PC-9 (cell line): Measurements from ENCODE around the gene SLPI. TPM values are rescaled to one million over a fixed set of nuclear protein-coding genes. Genes with fewer than 3 reads are reported as not detected.

Source experiments
- BruUV-seq: library from RNA; stranded (reverse); fragments of 400-500 nt; replicated peaks from 2 replicates; lab custom pipeline; 2021; lab: Mats Ljungman, UMichigan
- CTCF ChIA-PET: fragments of 300-600 bp; sonication (Branson Sonifier 250); formaldehyde crosslinking; loops from one replicate; lab custom pipeline; 2022; ENCODE audit warnings: antibody characterized with exemption; lab: Charles Lee
- POLR2A ChIA-PET: fragments of 300-600 bp; sonication (Branson Sonifier 250); formaldehyde crosslinking; loops from one replicate; lab custom pipeline; 2022; ENCODE audit warnings: antibody characterized with exemption; ENCODE audit not compliant: unreplicated experiment; lab: Charles Lee
- DNase-seq, 2 experiments: peaks; one replicate each; pipeline versions ENCODE4 v3.0.0 to v3.0.0-alpha.2; 2015 to 2022; ENCODE audit warnings: mixed read lengths in 1 of 2
- H2AFZ ChIP-seq: fragments of 200-600 bp; sonication (generic); 2 replicates; pipeline ENCODE4 v1.8.1; 2017; ENCODE audit warnings: antibody characterized with exemption
- H3F3A ChIP-seq: fragments of 200-600 bp; sonication (generic); 2 replicates; pipeline ENCODE4 v1.8.1; 2017; ENCODE audit warnings: antibody characterized with exemption, mild to moderate bottlenecking, low read depth; ENCODE audit not compliant: insufficient read depth
- H3K27ac ChIP-seq: fragments of 200-600 bp; sonication (generic); 2 replicates; pipeline ENCODE4 v1.6.1; 2016; ENCODE audit warnings: mixed run types
- H3K27me3 ChIP-seq: fragments of 200-600 bp; sonication (generic); 2 replicates; pipeline ENCODE4 v1.6.1; 2016; ENCODE audit warnings: low read depth, mixed run types; ENCODE audit not compliant: insufficient read depth
- H3K36me3 ChIP-seq: fragments of 200-600 bp; sonication (generic); 2 replicates; pipeline ENCODE4 v1.6.1; 2016; ENCODE audit warnings: low read depth, mixed run types
- H3K4me1 ChIP-seq: fragments of 200-600 bp; sonication (generic); replicated peaks from 2 replicates; pipeline ENCODE4 v1.6.1; 2016; ENCODE audit warnings: mixed run types; ENCODE audit not compliant: insufficient read depth
- H3K4me2 ChIP-seq: fragments of 200-600 bp; sonication (generic); 2 replicates; pipeline ENCODE4 v1.6.1; 2017; ENCODE audit warnings: mixed run types
- H3K4me3 ChIP-seq: fragments of 200-600 bp; sonication (generic); 2 replicates; pipeline ENCODE4 v1.6.1; 2016; ENCODE audit warnings: mixed run types
- H3K79me2 ChIP-seq: fragments of 200-600 bp; sonication (generic); 2 replicates; pipeline ENCODE4 v1.6.1; 2017; ENCODE audit warnings: low read depth, mixed run types
- H3K9me2 ChIP-seq: fragments of 200-600 bp; sonication (generic); 2 replicates; pipeline ENCODE4 v1.8.1; 2017; ENCODE audit warnings: mild to moderate bottlenecking; ENCODE audit not compliant: insufficient read depth
- H3K9me3 ChIP-seq: fragments of 200-600 bp; sonication (generic); 2 replicates; pipeline ENCODE4 v1.8.1; 2016; ENCODE audit warnings: low read depth; ENCODE audit not compliant: insufficient read depth
- H4K20me1 ChIP-seq: fragments of 200-600 bp; sonication (generic); 2 replicates; pipeline ENCODE4 v1.8.1; 2017; ENCODE audit not compliant: insufficient read depth
- EZH2 ChIP-seq: fragments of 200-600 bp; sonication (generic); IDR thresholded peaks from 2 replicates; pipeline ENCODE4 v1.8.0; 2017; ENCODE audit warnings: antibody characterized with exemption, low read depth
- intact Hi-C: fragments of 100-400 bp; cut with micrococcal nuclease; formaldehyde crosslinking; loops from one replicate; pipeline ENCODE4 v1.10.0; 2022; ENCODE audit not compliant: unreplicated experiment
- total RNA-seq: library from RNA; stranded (reverse); gene quantifications from 2 replicates; pipeline ENCODE4 v1.2.3, GENCODE V29; 2021
- TF ChIP-seq, protein P1 (sequence below): fragments of 200-600 bp; sonication (generic); conservative IDR thresholded peaks from 2 replicates; pipeline ENCODE4 v1.6.1; 2017; ENCODE audit warnings: mixed run types, antibody characterized with exemption, mild to moderate bottlenecking, moderate library complexity

The SLPI gene
- total RNA-seq, 1 experiment from 2014 or later: 55.1 TPM

DNA sequence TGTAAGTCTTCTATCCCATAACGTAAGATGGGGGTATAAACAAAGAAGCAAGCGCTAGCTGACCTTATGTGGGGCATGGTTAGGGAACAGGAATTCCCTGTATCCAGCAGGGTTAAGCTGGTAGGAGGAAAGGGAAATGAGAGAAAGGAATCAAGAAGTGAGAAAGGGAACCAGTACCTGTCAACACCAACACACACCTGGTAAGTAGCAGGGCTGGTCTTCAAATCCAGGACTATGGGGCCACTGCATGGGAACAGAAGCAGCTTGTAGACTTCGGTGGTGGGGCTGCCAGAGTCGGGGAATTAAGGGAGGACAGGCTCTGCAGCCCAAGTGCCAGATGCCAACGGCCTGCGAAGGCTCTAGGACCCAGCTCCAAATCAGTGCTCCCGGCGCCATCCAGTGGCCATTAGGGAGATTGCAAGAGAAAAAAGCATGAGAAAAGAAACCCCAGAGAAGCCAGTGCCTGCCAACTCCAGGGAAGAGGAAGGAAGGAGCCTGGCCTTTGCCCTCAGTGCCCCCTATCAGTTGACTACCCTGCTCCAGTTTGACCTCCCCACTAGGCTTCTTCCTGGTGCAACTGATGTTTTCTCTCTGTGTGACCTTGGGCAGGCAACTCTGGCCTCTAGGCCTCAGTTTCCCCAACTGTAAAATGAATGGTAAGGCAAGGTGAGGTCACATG is 36.5 kb upstream of the SLPI start:
- Histone ChIP-seq H3K79me2 (no peaks in the 10 kb centered on the region), H3K36me3 (no peaks in the 10 kb centered on the region), H3K9me2 (no peaks in the 10 kb centered on the region), H3K27me3 (no peaks in the 10 kb centered on the region), H2AFZ (peak overlapping the region; percentile 67), H3K4me3 (no peak overlapping the region), H3K4me2 (peak overlapping the region; percentile 46), H3K9me3 (0 out of 2 replicates have a peak, but pooled peaks cover 5% of the 10 kb centered on the region), H3F3A (peaks cover 28% of the 10 kb centered on the region; the same call in 1 of the 2 replicates), H3K27ac (no peak overlapping the region), H4K20me1 (no peaks in the 10 kb centered on the region), H3K4me1 (peaks cover 15% of the 10 kb centered on the region)
- no TSS peak for BruUV-seq
- peak; percentile 78 to 87 for DNase-seq
- intact Hi-C loops: loop anchor here (1.0 to 10.0 kb wide), 7 partner anchors 37 to 606 kb away; partner anchors contain the start of genes PABPC1L and SLPI
- ChIA-PET CTCF (interaction anchor here (0.5 to 4.4 kb wide), 11 partner anchors 9 to 698 kb away, joined by 3 to 19 read pairs (median 4); no protein-coding TSS in a partner anchor), POLR2A (interaction anchor here (0.5 to 0.7 kb wide), 3 partner anchors 47 to 527 kb away, joined by 3 read pairs; no protein-coding TSS in a partner anchor)
- TF ChIP-seq, protein P1, sequence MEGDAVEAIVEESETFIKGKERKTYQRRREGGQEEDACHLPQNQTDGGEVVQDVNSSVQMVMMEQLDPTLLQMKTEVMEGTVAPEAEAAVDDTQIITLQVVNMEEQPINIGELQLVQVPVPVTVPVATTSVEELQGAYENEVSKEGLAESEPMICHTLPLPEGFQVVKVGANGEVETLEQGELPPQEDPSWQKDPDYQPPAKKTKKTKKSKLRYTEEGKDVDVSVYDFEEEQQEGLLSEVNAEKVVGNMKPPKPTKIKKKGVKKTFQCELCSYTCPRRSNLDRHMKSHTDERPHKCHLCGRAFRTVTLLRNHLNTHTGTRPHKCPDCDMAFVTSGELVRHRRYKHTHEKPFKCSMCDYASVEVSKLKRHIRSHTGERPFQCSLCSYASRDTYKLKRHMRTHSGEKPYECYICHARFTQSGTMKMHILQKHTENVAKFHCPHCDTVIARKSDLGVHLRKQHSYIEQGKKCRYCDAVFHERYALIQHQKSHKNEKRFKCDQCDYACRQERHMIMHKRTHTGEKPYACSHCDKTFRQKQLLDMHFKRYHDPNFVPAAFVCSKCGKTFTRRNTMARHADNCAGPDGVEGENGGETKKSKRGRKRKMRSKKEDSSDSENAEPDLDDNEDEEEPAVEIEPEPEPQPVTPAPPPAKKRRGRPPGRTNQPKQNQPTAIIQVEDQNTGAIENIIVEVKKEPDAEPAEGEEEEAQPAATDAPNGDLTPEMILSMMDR: peak; percentile 98
- no peak for TF ChIP-seq EZH2

DNA sequence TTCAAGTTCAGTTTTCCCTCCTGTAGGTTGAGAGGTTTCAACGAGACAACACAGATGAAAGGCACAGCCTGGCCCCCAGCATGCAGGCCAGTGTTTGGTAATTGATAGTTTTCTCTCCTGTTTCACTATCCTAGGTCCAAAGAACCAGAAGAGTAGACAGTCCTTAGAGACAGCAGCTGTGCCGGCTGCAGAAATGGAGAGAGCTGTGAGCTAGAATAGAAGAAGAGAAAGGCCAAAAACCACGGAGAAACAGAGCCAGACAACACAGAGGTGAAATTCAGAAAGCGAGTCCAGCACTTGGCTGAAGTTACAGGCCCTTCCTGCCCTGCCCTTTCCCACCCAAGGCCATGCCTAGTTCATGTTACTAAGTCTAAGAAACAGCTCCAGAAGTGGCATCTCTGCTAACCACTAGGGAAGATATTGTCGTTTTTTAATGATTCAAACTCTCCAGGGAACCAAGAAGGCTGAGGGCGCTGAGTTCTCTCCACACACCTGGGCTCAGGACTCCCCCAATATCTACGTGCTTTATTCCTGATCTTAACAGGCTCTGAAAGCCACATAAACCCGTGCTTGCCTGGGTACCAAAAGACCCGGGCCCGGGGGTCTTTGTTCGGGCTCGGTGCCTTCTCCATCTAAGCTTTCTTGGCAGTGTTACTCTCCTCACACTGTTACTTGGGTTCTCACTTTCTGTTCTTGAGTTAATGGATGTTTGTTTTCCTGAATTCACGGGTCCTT is 35.7 kb upstream of the SLPI start:
- ChIA-PET POLR2A (interaction anchor here (0.5 to 0.7 kb wide), 2 partner anchors 46 to 378 kb away, joined by 3 read pairs; no protein-coding TSS in a partner anchor), CTCF (interaction anchor here (0.5 to 4.4 kb wide), 10 partner anchors 9 to 283 kb away, joined by 3 to 19 read pairs (median 4); no protein-coding TSS in a partner anchor)
- BruUV-seq: no TSS peak

More for the DNA sequence above, 35.7 kb upstream of the SLPI start:
- DNase-seq: no peak
- H3K4me3 ChIP-seq: no peak overlapping the region
- no peak overlapping the region for H3K27ac ChIP-seq
- no peaks in the 10 kb centered on the region for H3K79me2 ChIP-seq
- peak overlapping the region; percentile 46 for H3K4me2 ChIP-seq
- intact Hi-C loops: loop anchor here (2.0 to 10.0 kb wide), 3 partner anchors 61 to 605 kb away; partner anchors contain the start of gene PABPC1L
- H3K36me3 ChIP-seq: no peaks in the 10 kb centered on the region
- no peak for TF ChIP-seq EZH2
- TF ChIP-seq, protein P1: no peak
- peaks cover 28% of the 10 kb centered on the region; the same call in 1 of the 2 replicates for H3F3A ChIP-seq
- no peaks in the 10 kb centered on the region for H3K9me2 ChIP-seq
- H2AFZ ChIP-seq: peak overlapping the region; percentile 67; the same call in 1 of the 2 replicates
- H3K4me1 ChIP-seq: peaks cover 15% of the 10 kb centered on the region
- no peaks in the 10 kb centered on the region for H4K20me1 ChIP-seq
- H3K27me3 ChIP-seq: no peaks in the 10 kb centered on the region
- H3K9me3 ChIP-seq: 0 out of 2 replicates have a peak, but pooled peaks cover 5% of the 10 kb centered on the region
